ENCODE results near the gene CIPC. TPM values are rescaled to one million over a fixed set of nuclear protein-coding genes. Genes with fewer than 3 reads are reported as not detected.

The CIPC gene
- total RNA-seq, 1 experiment from 2014 or later, result 20.6 TPM

- H4K20me1 ChIP-seq (ENCODE audit: insufficient read depth), result no peaks in the 10 kb centered on the region
- H3K4me3 ChIP-seq (replicated peaks in 1 of 2; ENCODE audit: low read depth in 1 of 2, low read length in 2 of 2), result no peak overlapping the region
- no peaks in the 10 kb centered on the region for H3K9me2 ChIP-seq (ENCODE audit: insufficient read depth)
- H3K79me2 ChIP-seq (ENCODE audit: insufficient read depth, low read length), result peaks cover 50% of the 10 kb centered on the region
- CTCF ChIA-PET, result no interaction called here
- no peak for TF ChIP-seq EGR1 (IDR thresholded peaks at IDR 0.05; ENCODE audit: low read depth)
- TF ChIP-seq POLR2A (IDR thresholded peaks at IDR 0.05; ENCODE audit: borderline replicate concordance, extremely low read depth, insufficient read depth, insufficient read length), result no peak
- TF ChIP-seq ELF1 (IDR thresholded peaks at IDR 0.05; ENCODE audit: borderline replicate concordance, low read depth), result no peak
- no peak for TF ChIP-seq SP1 (IDR thresholded peaks at IDR 0.05; ENCODE audit: low read depth)
- no peak for TF ChIP-seq SRF (IDR thresholded peaks at IDR 0.05; ENCODE audit: low read depth)
- TF ChIP-seq ZNF274 (IDR thresholded peaks at IDR 0.05; ENCODE audit: low read depth, low read length), result no peak
- TF ChIP-seq, protein P1, sequence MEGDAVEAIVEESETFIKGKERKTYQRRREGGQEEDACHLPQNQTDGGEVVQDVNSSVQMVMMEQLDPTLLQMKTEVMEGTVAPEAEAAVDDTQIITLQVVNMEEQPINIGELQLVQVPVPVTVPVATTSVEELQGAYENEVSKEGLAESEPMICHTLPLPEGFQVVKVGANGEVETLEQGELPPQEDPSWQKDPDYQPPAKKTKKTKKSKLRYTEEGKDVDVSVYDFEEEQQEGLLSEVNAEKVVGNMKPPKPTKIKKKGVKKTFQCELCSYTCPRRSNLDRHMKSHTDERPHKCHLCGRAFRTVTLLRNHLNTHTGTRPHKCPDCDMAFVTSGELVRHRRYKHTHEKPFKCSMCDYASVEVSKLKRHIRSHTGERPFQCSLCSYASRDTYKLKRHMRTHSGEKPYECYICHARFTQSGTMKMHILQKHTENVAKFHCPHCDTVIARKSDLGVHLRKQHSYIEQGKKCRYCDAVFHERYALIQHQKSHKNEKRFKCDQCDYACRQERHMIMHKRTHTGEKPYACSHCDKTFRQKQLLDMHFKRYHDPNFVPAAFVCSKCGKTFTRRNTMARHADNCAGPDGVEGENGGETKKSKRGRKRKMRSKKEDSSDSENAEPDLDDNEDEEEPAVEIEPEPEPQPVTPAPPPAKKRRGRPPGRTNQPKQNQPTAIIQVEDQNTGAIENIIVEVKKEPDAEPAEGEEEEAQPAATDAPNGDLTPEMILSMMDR (IDR thresholded peaks at IDR 0.05 in 2 of 3, conservative IDR thresholded peaks at IDR 0.05 in 1 of 3; ENCODE audit: borderline replicate concordance in 1 of 3, insufficient read depth in 1 of 3, low read depth in 2 of 3, low read length in 2 of 3), result no peak
- TF ChIP-seq EZH2phosphoT487 (IDR thresholded peaks at IDR 0.05; ENCODE audit: borderline replicate concordance), result no peak
- TF ChIP-seq TCF7L2 (IDR thresholded peaks at IDR 0.05; ENCODE audit: borderline replicate concordance, extremely low read depth, insufficient read depth, insufficient read length), result no peak
- TF ChIP-seq, protein P2, sequence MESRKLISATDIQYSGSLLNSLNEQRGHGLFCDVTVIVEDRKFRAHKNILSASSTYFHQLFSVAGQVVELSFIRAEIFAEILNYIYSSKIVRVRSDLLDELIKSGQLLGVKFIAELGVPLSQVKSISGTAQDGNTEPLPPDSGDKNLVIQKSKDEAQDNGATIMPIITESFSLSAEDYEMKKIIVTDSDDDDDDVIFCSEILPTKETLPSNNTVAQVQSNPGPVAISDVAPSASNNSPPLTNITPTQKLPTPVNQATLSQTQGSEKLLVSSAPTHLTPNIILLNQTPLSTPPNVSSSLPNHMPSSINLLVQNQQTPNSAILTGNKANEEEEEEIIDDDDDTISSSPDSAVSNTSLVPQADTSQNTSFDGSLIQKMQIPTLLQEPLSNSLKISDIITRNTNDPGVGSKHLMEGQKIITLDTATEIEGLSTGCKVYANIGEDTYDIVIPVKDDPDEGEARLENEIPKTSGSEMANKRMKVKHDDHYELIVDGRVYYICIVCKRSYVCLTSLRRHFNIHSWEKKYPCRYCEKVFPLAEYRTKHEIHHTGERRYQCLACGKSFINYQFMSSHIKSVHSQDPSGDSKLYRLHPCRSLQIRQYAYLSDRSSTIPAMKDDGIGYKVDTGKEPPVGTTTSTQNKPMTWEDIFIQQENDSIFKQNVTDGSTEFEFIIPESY (IDR thresholded peaks at IDR 0.05; ENCODE audit: extremely low read depth, insufficient replicate concordance, low read length), result no peak
- TF ChIP-seq CEBPB (IDR thresholded peaks at IDR 0.05; ENCODE audit: low read depth), result no peak
- no peak for TF ChIP-seq MAX (IDR thresholded peaks at IDR 0.05)
- no peaks in the 10 kb centered on the region for H3K27me3 ChIP-seq (ENCODE audit: insufficient read depth, low read length)
- peaks cover 13% of the 10 kb centered on the region in 2 experiments for H3K4me1 ChIP-seq (ENCODE audit: control insufficient read depth in 1 of 2, insufficient read depth in 2 of 2, low read length in 2 of 2)
- ATAC-seq (no peak), DNase-seq (ENCODE audit: low read depth, low spot score) (no peak)
- RAD21 ChIA-PET (ENCODE audit: low non-redundant PET in 1 of 2, low total read pairs in 2 of 2, uncharacterized antibody in 2 of 2, unreplicated experiment in 2 of 2), result no interaction called here
- H3K36me3 ChIP-seq (ENCODE audit: control insufficient read depth in 1 of 2, insufficient read depth in 2 of 2, low read length in 2 of 2), result peaks cover 6 to 12% of the 10 kb centered on the region in 2 experiments; a peak in 2 of 4 replicates
- POLR2A ChIA-PET, result no interaction called here
- no peak overlapping the region for H3K27ac ChIP-seq (ENCODE audit: low read depth, low read length)
- H3K9me3 ChIP-seq (ENCODE audit: control insufficient read depth in 1 of 2, insufficient read depth in 1 of 2, low read depth in 1 of 2, low read length in 2 of 2), result no peaks in the 10 kb centered on the region
- H3K4me2 ChIP-seq (ENCODE audit: low read length), result no peak overlapping the region
- H3K9ac ChIP-seq (ENCODE audit: low read length), result no peak overlapping the region
- no TSS peak for BruUV-seq (replicated peaks)
- intact Hi-C loops (cut with micrococcal nuclease), result no loop called here
- no peak overlapping the region for H2AFZ ChIP-seq (ENCODE audit: low read depth, low read length, poor library complexity, severe bottlenecking)
Observed at GRCh38 chr14:77103475-77103874, 5.4 kb downstream of the CIPC start.
